H1 (cell line): ENCODE data around the gene HDC. TPM values are rescaled to one million over a fixed set of nuclear protein-coding genes. Genes with fewer than 3 reads are reported as not detected.

Experiments used
- CTCF ChIA-PET: fragments of 300-600 bp; sonication (Branson Sonifier 250); formaldehyde crosslinking; loops from one replicate; lab custom pipeline; 2021; ENCODE audit not compliant: partially characterized antibody; lab: Charles Lee
- POLR2A ChIA-PET: fragments of 300-600 bp; sonication (Branson Sonifier 250); formaldehyde crosslinking; loops from one replicate; lab custom pipeline; 2021; ENCODE audit warnings: inconsistent platforms; ENCODE audit not compliant: partially characterized antibody; lab: Charles Lee
- DNase-seq, 2 experiments: peaks; one replicate each; pipeline versions ENCODE4 v3.0.0 to v3.0.0-alpha.2; 2010 to 2022; ENCODE audit warnings: low spot score in 2 of 2, low read depth in 1 of 2, mixed read lengths in 1 of 2
- FAIRE-seq: peaks from 2 replicates; lab custom pipeline; 2011; peaks lifted over from hg19 to GRCh38; lab: Jason Lieb, UNC
- H2AFZ ChIP-seq: 2 replicates; pipeline ENCODE4 v1.8.1; 2012; ENCODE audit warnings: low read length, inconsistent platforms
- H2AK5ac ChIP-seq: 2 replicates; pipeline ENCODE4 v1.6.1; 2013; ENCODE audit warnings: low read depth, low read length
- H2BK120ac ChIP-seq: replicated peaks from 2 replicates; pipeline ENCODE3; 2013; ENCODE audit warnings: low read depth, low read length, inconsistent platforms
- H2BK12ac ChIP-seq: 2 replicates; pipeline ENCODE4 v1.6.1; 2013; ENCODE audit warnings: low read depth, low read length
- H2BK15ac ChIP-seq: 2 replicates; pipeline ENCODE4 v1.6.1; 2013; ENCODE audit warnings: low read length
- H2BK20ac ChIP-seq: 2 replicates; pipeline ENCODE4 v1.6.1; 2013; ENCODE audit warnings: low read length
- H2BK5ac ChIP-seq: 2 replicates; pipeline ENCODE4 v1.6.1; 2013; ENCODE audit warnings: low read depth, low read length
- H3K14ac ChIP-seq: 2 replicates; pipeline ENCODE4 v1.6.1; 2013; ENCODE audit warnings: inconsistent platforms; ENCODE audit not compliant: insufficient read length
- H3K18ac ChIP-seq: 2 replicates; pipeline ENCODE4 v1.6.1; 2013; ENCODE audit warnings: low read length; ENCODE audit errors: extremely low read depth
- H3K23ac ChIP-seq: 2 replicates; pipeline ENCODE4 v1.6.1; 2013; ENCODE audit warnings: inconsistent platforms; ENCODE audit not compliant: insufficient read length
- H3K23me2 ChIP-seq: 2 replicates; pipeline ENCODE4 v1.6.1; 2013; ENCODE audit warnings: low read depth, low read length
- H3K27ac ChIP-seq: 2 replicates; pipeline ENCODE4 v1.6.1; 2011; ENCODE audit warnings: low read depth, low read length, inconsistent platforms
- H3K27me3 ChIP-seq, 4 experiments: replicated peaks in 1 of 4; 1 replicate in 1 of 4; 2 replicates in 3 of 4; pipeline versions ENCODE4 v1.6.1 to v1.8.1; 2011 to 2013; ENCODE audit warnings: low read length in 3 of 4, mild to moderate bottlenecking in 3 of 4, inconsistent platforms in 2 of 4, mixed read lengths in 2 of 4, moderate library complexity in 1 of 4; ENCODE audit not compliant: control insufficient read depth in 3 of 4, insufficient read depth in 3 of 4; ENCODE audit errors: extremely low read depth in 1 of 4
- H3K36me3 ChIP-seq, 4 experiments: 2 replicates each; pipeline versions ENCODE4 v1.6.1 to v1.8.1; 2011 to 2013; ENCODE audit warnings: mild to moderate bottlenecking in 4 of 4, low read length in 3 of 4, moderate library complexity in 2 of 4, control low read depth in 1 of 4, inconsistent platforms in 1 of 4; ENCODE audit not compliant: insufficient read depth in 4 of 4, control insufficient read depth in 2 of 4
- H3K4ac ChIP-seq: replicated peaks from 2 replicates; pipeline ENCODE3; 2013; ENCODE audit warnings: low read length, low read depth, mixed read lengths, inconsistent platforms; ENCODE audit not compliant: insufficient read length
- H3K4me1 ChIP-seq, 4 experiments: replicated peaks in 1 of 4; 1 replicate in 1 of 4; 2 replicates in 3 of 4; pipeline versions ENCODE4 v1.6.1 to v1.8.1; 2011 to 2013; ENCODE audit warnings: low read length in 3 of 4, inconsistent platforms in 2 of 4, mixed read lengths in 1 of 4; ENCODE audit not compliant: insufficient read depth in 4 of 4, control insufficient read depth in 3 of 4
- H3K4me2 ChIP-seq, 2 experiments: 2 replicates each; pipeline versions ENCODE4 v1.6.1 to v1.8.1; 2011 to 2013; ENCODE audit warnings: low read depth in 2 of 2, low read length in 2 of 2, control low read depth in 1 of 2, inconsistent platforms in 1 of 2, mild to moderate bottlenecking in 1 of 2; ENCODE audit not compliant: insufficient read depth in 1 of 2
- H3K4me3 ChIP-seq, 4 experiments: fragments of 200-600, 300-600 bp in 1 of 4; sonication (generic), shearing (Covaris generic), sonication (Bioruptor Twin) in 1 of 4; 2 replicates each; pipeline versions ENCODE4 v1.5.1 to v1.8.1; 2011 to 2016; ENCODE audit warnings: low read length in 4 of 4, low read depth in 3 of 4, control low read depth in 2 of 4, inconsistent platforms in 2 of 4, mild to moderate bottlenecking in 2 of 4, mixed read lengths in 1 of 4, moderate library complexity in 1 of 4; ENCODE audit not compliant: insufficient read depth in 2 of 4; ENCODE audit errors: extremely low read depth in 1 of 4
- H3K56ac ChIP-seq: replicated peaks from 2 replicates; pipeline ENCODE3; 2013; ENCODE audit warnings: low read depth, mild to moderate bottlenecking, mixed read lengths, low read length, inconsistent platforms; ENCODE audit not compliant: insufficient read length
- H3K79me1 ChIP-seq: 2 replicates; pipeline ENCODE4 v1.6.1; 2013; ENCODE audit warnings: low read depth, low read length, control low read depth
- H3K79me2 ChIP-seq, 2 experiments: 2 replicates each; pipeline versions ENCODE4 v1.6.1 to v1.8.1; 2012 to 2013; ENCODE audit warnings: low read length in 2 of 2, mild to moderate bottlenecking in 2 of 2, inconsistent platforms in 1 of 2; ENCODE audit not compliant: insufficient read depth in 2 of 2, control insufficient read depth in 1 of 2
- H3K9ac ChIP-seq, 4 experiments: replicated peaks in 1 of 4; 1 replicate in 1 of 4; 2 replicates in 3 of 4; pipeline versions ENCODE4 v1.6.1 to v1.8.1; 2011 to 2013; ENCODE audit warnings: low read depth in 3 of 4, low read length in 3 of 4, control low read depth in 2 of 4, mild to moderate bottlenecking in 2 of 4, moderate library complexity in 2 of 4, inconsistent platforms in 1 of 4; ENCODE audit errors: extremely low read depth in 1 of 4
- H3K9me3 ChIP-seq, 2 experiments: 2 replicates each; pipeline versions ENCODE4 v1.6.1 to v1.8.1; 2012 to 2013; ENCODE audit warnings: mild to moderate bottlenecking in 2 of 2, moderate library complexity in 2 of 2, control low read depth in 1 of 2, inconsistent platforms in 1 of 2, low read depth in 1 of 2, low read length in 1 of 2, mixed read lengths in 1 of 2; ENCODE audit not compliant: insufficient read depth in 2 of 2
- H4K20me1 ChIP-seq, 2 experiments: replicated peaks in 1 of 2; 2 replicates each; pipeline versions ENCODE3 to v1.8.1; 2011 to 2013; ENCODE audit warnings: inconsistent platforms in 2 of 2, low read length in 2 of 2, mild to moderate bottlenecking in 1 of 2; ENCODE audit not compliant: insufficient read depth in 2 of 2, control insufficient read depth in 1 of 2
- H4K5ac ChIP-seq: 2 replicates; pipeline ENCODE4 v1.6.1; 2013; ENCODE audit warnings: low read length, low read depth, mixed read lengths, inconsistent platforms; ENCODE audit not compliant: insufficient read length
- H4K8ac ChIP-seq: 2 replicates; pipeline ENCODE4 v1.8.0; 2013; ENCODE audit warnings: mild to moderate bottlenecking, moderate library complexity, low read length, inconsistent platforms; ENCODE audit not compliant: insufficient read depth; ENCODE audit errors: extremely low read depth
- H4K91ac ChIP-seq: replicated peaks from 2 replicates; pipeline ENCODE3; 2013; ENCODE audit warnings: low read length, mixed read lengths, inconsistent platforms; ENCODE audit not compliant: insufficient read length
- CHD1 ChIP-seq: IDR thresholded peaks from 2 replicates; pipeline ENCODE4 v1.6.1; 2012; ENCODE audit warnings: low read depth, low read length, improper control_type of control experiment
- FOSL1 ChIP-seq: IDR thresholded peaks from 2 replicates; pipeline ENCODE4 v1.6.1; 2011; ENCODE audit warnings: mild to moderate bottlenecking, low read depth, low read length, moderate library complexity; ENCODE audit not compliant: insufficient read depth
- JUN ChIP-seq: IDR thresholded peaks from 2 replicates; pipeline ENCODE4 v1.6.1; 2011; ENCODE audit warnings: low read depth, mild to moderate bottlenecking, improper control_type of control experiment, low read length
- KDM4A ChIP-seq: IDR thresholded peaks from one replicate; pipeline ENCODE4 v1.7.1; 2012; ENCODE audit warnings: low read depth, mild to moderate bottlenecking, moderate library complexity, low read length, inconsistent platforms; ENCODE audit not compliant: severe bottlenecking
- MAFK ChIP-seq: IDR thresholded peaks from 2 replicates; pipeline ENCODE4 v1.6.1; 2012; ENCODE audit warnings: low read depth, mild to moderate bottlenecking, improper control_type of control experiment, low read length
- RNF2 ChIP-seq: fragments of 200-900, 300-1000 bp; sonication (generic); IDR thresholded peaks from 2 replicates; pipeline ENCODE4 v1.7.1; 2016; ENCODE audit warnings: borderline replicate concordance, low read depth, mild to moderate bottlenecking, antibody characterized with exemption, low read length; ENCODE audit not compliant: poor library complexity, severe bottlenecking; ENCODE audit errors: missing control alignments
- TCF12 ChIP-seq: IDR thresholded peaks from 2 replicates; pipeline ENCODE4 v1.6.1; 2011; ENCODE audit warnings: low read depth, mild to moderate bottlenecking, low read length
- TEAD4 ChIP-seq: IDR thresholded peaks from 2 replicates; pipeline ENCODE4 v1.6.1; 2012; ENCODE audit warnings: low read depth, low read length, inconsistent platforms, mixed read lengths
- YY1 ChIP-seq: IDR thresholded peaks from 2 replicates; pipeline ENCODE4 v1.6.1; 2011; ENCODE audit warnings: low read depth, mild to moderate bottlenecking, low read length
- WGBS, 2 experiments: shearing (Covaris generic) in 1 of 2; methylation state at CpG; one replicate each; pipeline versions ENCODE4 v1.1.6 to v1.1.7; 2013 to 2015; ENCODE audit warnings: low lambda C conversion rate in 2 of 2, mixed read lengths in 2 of 2, inconsistent platforms in 1 of 2, low coverage in 1 of 2, missing lambda C conversion rate in 1 of 2; ENCODE audit not compliant: insufficient replicate concordance in 2 of 2, insufficient coverage in 1 of 2, insufficient read length in 1 of 2; ENCODE audit errors: extremely low coverage in 1 of 2, missing lambda C conversion rate in 1 of 2; 5-methylcytosine and 5-hydroxymethylcytosine counted together
- polyA plus RNA-seq, 7 experiments: library from polyadenylated mRNA; depleted of rRNA in 3 of 7; stranded (reverse) in 5 of 7; unstranded in 2 of 7; fragments of >200 nt in 5 of 7; fragments of 200-250 nt in 2 of 7; gene quantifications; 1 replicate in 5 of 7; 2 replicates in 1 of 7; 4 replicates in 1 of 7; pipeline versions ENCODE4 v1.2.1 to v1.2.3, GENCODE V29; 2011 to 2013; ENCODE audit warnings: missing spikeins in 2 of 7, mixed read lengths in 2 of 7
- total RNA-seq: library from RNA; stranded (reverse); fragmentation: NEBNext Ultra II Directional; extraction: Animal tissue kit (Norgen Biotek cat#: 25700); gene quantifications from 2 replicates; pipeline ENCODE4 v1.2.1, GENCODE V29; 2021
- TF ChIP-seq, protein P1 (sequence below): IDR thresholded peaks from 2 replicates; pipeline ENCODE4 v1.6.1; 2012; ENCODE audit warnings: inconsistent platforms
- TF ChIP-seq, protein P2 (sequence below), 3 experiments: IDR thresholded peaks; 1 replicate in 2 of 3; 2 replicates in 1 of 3; pipeline versions ENCODE4 v1.5.1 to v1.6.1; 2011; ENCODE audit warnings: low read length in 3 of 3, mild to moderate bottlenecking in 3 of 3, inconsistent platforms in 2 of 3, low read depth in 1 of 3, moderate library complexity in 1 of 3; ENCODE audit not compliant: insufficient read depth in 1 of 3; ENCODE audit errors: control extremely low read depth in 1 of 3

Gene HDC
- total and polyA plus RNA-seq, 2 of the 8 experiments (the other 6 are each of a cell fraction or from before 2014, with no cell fraction given), result 0.20 to 0.22 TPM

DNA sequence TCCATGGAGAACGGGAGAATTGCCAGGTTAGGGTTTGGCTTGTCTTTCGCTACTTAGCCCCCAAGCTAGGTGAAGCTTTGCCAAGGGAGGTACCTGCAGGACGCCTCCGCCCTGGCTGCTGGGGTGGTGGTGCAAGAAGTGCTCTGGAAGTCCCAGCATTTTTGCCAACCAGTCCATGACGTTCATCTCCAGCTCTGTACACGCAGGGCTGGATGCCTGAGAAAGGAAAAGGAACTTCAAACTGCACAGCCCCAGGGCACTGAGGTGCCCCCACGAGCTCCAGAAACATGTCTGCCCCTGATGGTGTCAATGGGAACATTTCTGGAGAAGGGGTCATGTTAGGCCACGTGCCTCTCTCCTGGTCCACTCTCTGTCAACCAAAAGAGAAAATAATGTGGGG lies 8.2 kb downstream of the HDC start:
- H3K9me3 ChIP-seq, result no peaks in the 10 kb centered on the region
- H3K4me1 ChIP-seq, result no peaks in the 10 kb centered on the region
- ChIA-PET POLR2A (no interaction called here), CTCF (interaction anchor here (1.2 kb wide), 1 partner anchor 59 kb away, joined by 5 read pairs; no protein-coding TSS in a partner anchor)
- 92% methylated on average over 8 of the region's 8 CpGs; no CpG with 5 or more reads in 1 of the 2 experiments for WGBS, 2 experiments
- no peak overlapping the region for H2BK12ac ChIP-seq
- H2AK5ac ChIP-seq, result no peak overlapping the region
- H3K4me3 ChIP-seq, result no peak overlapping the region
- no peak overlapping the region for H3K4ac ChIP-seq
- H3K18ac ChIP-seq, result no peak overlapping the region
- H4K91ac ChIP-seq, result no peak overlapping the region
- no peak overlapping the region for H3K4me2 ChIP-seq
- H3K23ac ChIP-seq, result no peak overlapping the region
- H3K36me3 ChIP-seq, result no peaks in the 10 kb centered on the region
- H4K5ac ChIP-seq, result no peak overlapping the region
- H3K23me2 ChIP-seq, result no peaks in the 10 kb centered on the region
- H3K27ac ChIP-seq, result no peak overlapping the region
- no peaks in the 10 kb centered on the region for H3K79me2 ChIP-seq
- no peak overlapping the region for H2BK15ac ChIP-seq
- H3K27me3 ChIP-seq, result no peaks in the 10 kb centered on the region
- no peak overlapping the region; the same call in 1 of the 2 replicates for H2AFZ ChIP-seq
- no peaks in the 10 kb centered on the region for H4K20me1 ChIP-seq
- H3K9ac ChIP-seq, result no peak overlapping the region
- no peak overlapping the region for H2BK20ac ChIP-seq
- peak in 1 of 2 experiments; percentile 28 for DNase-seq
- H3K79me1 ChIP-seq, result no peaks in the 10 kb centered on the region
- H3K14ac ChIP-seq, result no peak overlapping the region
- no peak overlapping the region for H3K56ac ChIP-seq
- H2BK5ac ChIP-seq, result no peak overlapping the region
- H4K8ac ChIP-seq, result peak overlapping the region; percentile 48; the same call in 1 of the 2 replicates
- FAIRE-seq, result no peak
- H2BK120ac ChIP-seq, result no peak overlapping the region
- TF ChIP-seq JUN, result no peak
- TF ChIP-seq MAFK, result no peak
- no peak for TF ChIP-seq FOSL1
- TF ChIP-seq CHD1, result no peak
- TF ChIP-seq TEAD4, result no peak
- TF ChIP-seq, protein P1, sequence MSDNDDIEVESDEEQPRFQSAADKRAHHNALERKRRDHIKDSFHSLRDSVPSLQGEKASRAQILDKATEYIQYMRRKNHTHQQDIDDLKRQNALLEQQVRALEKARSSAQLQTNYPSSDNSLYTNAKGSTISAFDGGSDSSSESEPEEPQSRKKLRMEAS, result no peak
- no peak for TF ChIP-seq RNF2
- TF ChIP-seq YY1, result no peak
- TF ChIP-seq KDM4A, result no peak
- TF ChIP-seq, protein P2, sequence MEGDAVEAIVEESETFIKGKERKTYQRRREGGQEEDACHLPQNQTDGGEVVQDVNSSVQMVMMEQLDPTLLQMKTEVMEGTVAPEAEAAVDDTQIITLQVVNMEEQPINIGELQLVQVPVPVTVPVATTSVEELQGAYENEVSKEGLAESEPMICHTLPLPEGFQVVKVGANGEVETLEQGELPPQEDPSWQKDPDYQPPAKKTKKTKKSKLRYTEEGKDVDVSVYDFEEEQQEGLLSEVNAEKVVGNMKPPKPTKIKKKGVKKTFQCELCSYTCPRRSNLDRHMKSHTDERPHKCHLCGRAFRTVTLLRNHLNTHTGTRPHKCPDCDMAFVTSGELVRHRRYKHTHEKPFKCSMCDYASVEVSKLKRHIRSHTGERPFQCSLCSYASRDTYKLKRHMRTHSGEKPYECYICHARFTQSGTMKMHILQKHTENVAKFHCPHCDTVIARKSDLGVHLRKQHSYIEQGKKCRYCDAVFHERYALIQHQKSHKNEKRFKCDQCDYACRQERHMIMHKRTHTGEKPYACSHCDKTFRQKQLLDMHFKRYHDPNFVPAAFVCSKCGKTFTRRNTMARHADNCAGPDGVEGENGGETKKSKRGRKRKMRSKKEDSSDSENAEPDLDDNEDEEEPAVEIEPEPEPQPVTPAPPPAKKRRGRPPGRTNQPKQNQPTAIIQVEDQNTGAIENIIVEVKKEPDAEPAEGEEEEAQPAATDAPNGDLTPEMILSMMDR (IDR thresholded peaks at IDR 0.05; ENCODE audit: control extremely low read depth in 1 of 3, insufficient read depth in 1 of 3, low read depth in 1 of 3, low read length in 3 of 3), result no peak
- TF ChIP-seq TCF12, result no peak
